ENCODE measurements around the gene RASGRF1. TPM values are rescaled to one million over a fixed set of nuclear protein-coding genes. Genes with fewer than 3 reads are reported as not detected.

RASGRF1 gene
- total RNA-seq, 1 donor from 2014 or later = 0.17 TPM

DNA sequence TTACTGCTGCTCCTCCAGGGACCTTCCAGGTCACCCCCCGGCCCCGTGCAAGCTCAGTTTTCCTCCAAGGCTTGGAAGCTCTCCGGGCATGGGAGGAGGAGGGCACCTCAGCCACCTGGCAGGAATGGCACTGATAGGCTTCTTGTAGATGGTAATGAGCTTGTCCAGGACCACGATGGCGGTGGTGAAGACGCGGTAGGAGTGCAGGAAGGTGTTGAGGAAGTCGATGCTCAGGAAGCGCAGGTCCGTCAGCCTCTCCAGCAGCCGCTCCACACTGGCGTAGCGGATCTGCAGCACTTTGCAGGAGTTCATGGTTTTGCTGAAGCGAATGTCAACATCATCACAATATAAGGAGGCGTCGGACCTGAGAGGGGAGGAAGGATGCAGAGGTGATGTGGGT is 84.5 kb downstream of the RASGRF1 start:
- no peaks in the 10 kb centered on the region for H3K9me3 Mint-ChIP-seq (ENCODE audit: low read depth)
- peaks cover 3% of the 10 kb centered on the region for H3K27me3 Mint-ChIP-seq
- no peak overlapping the region for H3K27ac Mint-ChIP-seq
- TF ChIP-seq, protein P1, sequence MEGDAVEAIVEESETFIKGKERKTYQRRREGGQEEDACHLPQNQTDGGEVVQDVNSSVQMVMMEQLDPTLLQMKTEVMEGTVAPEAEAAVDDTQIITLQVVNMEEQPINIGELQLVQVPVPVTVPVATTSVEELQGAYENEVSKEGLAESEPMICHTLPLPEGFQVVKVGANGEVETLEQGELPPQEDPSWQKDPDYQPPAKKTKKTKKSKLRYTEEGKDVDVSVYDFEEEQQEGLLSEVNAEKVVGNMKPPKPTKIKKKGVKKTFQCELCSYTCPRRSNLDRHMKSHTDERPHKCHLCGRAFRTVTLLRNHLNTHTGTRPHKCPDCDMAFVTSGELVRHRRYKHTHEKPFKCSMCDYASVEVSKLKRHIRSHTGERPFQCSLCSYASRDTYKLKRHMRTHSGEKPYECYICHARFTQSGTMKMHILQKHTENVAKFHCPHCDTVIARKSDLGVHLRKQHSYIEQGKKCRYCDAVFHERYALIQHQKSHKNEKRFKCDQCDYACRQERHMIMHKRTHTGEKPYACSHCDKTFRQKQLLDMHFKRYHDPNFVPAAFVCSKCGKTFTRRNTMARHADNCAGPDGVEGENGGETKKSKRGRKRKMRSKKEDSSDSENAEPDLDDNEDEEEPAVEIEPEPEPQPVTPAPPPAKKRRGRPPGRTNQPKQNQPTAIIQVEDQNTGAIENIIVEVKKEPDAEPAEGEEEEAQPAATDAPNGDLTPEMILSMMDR (IDR thresholded peaks at IDR 0.05; ENCODE audit: unreplicated experiment) = no peak
- no peaks in the 10 kb centered on the region for H3K36me3 Mint-ChIP-seq (ENCODE audit: insufficient read depth)
- no peaks in the 10 kb centered on the region for H3K4me1 Mint-ChIP-seq (ENCODE audit: low read depth)
- H3K4me3 Mint-ChIP-seq (ENCODE audit: low read depth) = no peak overlapping the region
- no peak for DNase-seq (ENCODE audit: low spot score, unreplicated experiment)

DNA sequence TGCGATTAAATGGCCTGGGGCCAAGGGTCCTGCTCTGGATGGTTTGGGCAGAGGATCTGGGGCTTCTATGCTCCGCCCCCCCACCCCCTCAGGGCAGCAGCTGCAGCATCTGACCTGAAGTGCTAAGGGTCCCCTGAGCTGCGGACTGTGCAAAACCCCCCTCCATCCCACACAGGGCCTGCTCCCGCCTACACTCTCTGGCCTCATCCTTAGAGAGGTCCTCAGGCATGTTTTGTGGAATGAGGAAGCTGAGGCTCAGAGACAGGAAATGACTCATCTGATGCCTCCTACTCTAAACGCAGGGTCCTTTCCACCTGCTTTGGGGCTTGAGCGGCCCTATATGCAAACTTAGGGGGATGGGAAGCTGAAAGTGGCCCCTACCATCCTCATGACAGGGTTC is 86.2 kb downstream of the RASGRF1 start:
- no peak for DNase-seq (ENCODE audit: low spot score, unreplicated experiment)
- Mint-ChIP-seq H3K4me1 (ENCODE audit: low read depth) (no peaks in the 10 kb centered on the region), H3K36me3 (ENCODE audit: insufficient read depth) (no peaks in the 10 kb centered on the region), H3K9me3 (ENCODE audit: low read depth) (no peaks in the 10 kb centered on the region), H3K4me3 (ENCODE audit: low read depth) (no peak overlapping the region), H3K27me3 (peaks cover 3% of the 10 kb centered on the region), H3K27ac (no peak overlapping the region)
- TF ChIP-seq, protein P1 (IDR thresholded peaks at IDR 0.05; ENCODE audit: unreplicated experiment) = no peak

DNA sequence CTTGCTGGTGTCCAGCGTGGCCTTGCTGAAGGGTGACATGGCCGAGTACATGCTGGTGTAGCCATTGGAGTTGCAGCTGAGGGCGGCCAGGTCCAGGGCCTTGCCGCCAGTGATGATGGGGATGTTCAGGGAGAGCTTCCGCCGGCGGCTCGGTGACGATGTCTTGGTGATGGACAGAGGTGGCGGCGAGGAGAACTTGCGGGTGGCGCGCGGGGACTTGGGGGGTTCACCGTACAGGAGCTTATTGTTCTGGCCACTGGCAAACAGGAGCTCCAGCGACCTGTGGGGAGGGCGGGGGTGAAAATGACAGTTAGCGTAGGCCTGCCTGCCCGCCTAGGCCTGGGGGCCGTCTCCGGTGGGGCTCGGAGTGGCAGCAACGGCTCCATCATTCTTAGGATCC is 86.7 kb downstream of the RASGRF1 start:
- Mint-ChIP-seq H3K4me1 (ENCODE audit: low read depth) (no peaks in the 10 kb centered on the region), H3K36me3 (ENCODE audit: insufficient read depth) (no peaks in the 10 kb centered on the region), H3K4me3 (ENCODE audit: low read depth) (no peak overlapping the region), H3K27me3 (peaks cover 5% of the 10 kb centered on the region), H3K9me3 (ENCODE audit: low read depth) (no peaks in the 10 kb centered on the region), H3K27ac (no peak overlapping the region)
- DNase-seq (ENCODE audit: low spot score, unreplicated experiment) = no peak
- TF ChIP-seq, protein P1 (IDR thresholded peaks at IDR 0.05; ENCODE audit: unreplicated experiment) = no peak

DNA sequence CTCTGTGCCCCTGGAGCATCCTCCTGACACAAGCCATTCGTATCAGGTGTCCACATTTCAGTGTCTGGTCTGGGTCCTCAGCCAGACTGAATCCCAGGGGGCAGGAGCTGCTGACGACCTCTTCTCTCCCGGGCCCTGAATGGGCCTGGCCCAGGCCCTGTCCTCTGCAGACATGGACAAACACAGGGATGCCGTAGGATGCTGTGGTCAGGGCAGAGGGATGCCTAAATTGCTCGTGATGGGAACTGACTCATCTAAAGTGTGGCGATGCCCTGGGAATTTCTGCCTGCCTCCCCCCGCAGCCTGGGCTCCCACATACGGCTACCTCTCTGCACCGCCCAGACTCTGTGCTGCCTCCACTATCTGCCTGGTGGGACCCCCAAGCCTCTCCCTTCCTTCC is 87.3 kb downstream of the RASGRF1 start:
- Mint-ChIP-seq H3K9me3 (ENCODE audit: low read depth) (no peaks in the 10 kb centered on the region), H3K36me3 (ENCODE audit: insufficient read depth) (no peaks in the 10 kb centered on the region), H3K4me1 (ENCODE audit: low read depth) (no peaks in the 10 kb centered on the region), H3K27me3 (peaks cover 6% of the 10 kb centered on the region), H3K27ac (no peak overlapping the region), H3K4me3 (ENCODE audit: low read depth) (no peak overlapping the region)
- TF ChIP-seq, protein P1 (IDR thresholded peaks at IDR 0.05; ENCODE audit: unreplicated experiment) = no peak
- no peak for DNase-seq (ENCODE audit: low spot score, unreplicated experiment)

DNA sequence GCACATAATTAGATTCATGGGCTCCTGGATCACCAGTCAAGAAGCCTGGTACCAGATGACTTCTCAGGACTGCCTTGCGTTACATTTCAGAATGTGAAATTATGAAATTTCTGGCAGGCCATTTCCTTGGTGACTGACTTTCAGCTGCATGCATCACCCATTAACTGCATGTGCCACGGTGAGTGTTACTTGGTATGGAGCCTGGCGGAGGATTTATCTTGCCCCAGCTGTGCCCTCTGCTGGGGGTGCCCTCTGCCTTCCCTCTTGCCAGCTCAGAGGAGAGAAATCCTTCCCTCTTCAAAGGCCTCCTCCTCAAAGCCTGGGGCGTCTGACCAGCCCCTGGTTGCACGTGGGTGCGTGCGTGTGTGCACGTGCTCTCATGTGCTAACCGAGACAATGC is 88.0 kb downstream of the RASGRF1 start:
- H3K27ac Mint-ChIP-seq = no peak overlapping the region
- H3K27me3 Mint-ChIP-seq = peaks cover 6% of the 10 kb centered on the region
- TF ChIP-seq, protein P1 (IDR thresholded peaks at IDR 0.05; ENCODE audit: unreplicated experiment) = no peak
- H3K9me3 Mint-ChIP-seq (ENCODE audit: low read depth) = no peaks in the 10 kb centered on the region
- no peaks in the 10 kb centered on the region for H3K4me1 Mint-ChIP-seq (ENCODE audit: low read depth)
- no peaks in the 10 kb centered on the region for H3K36me3 Mint-ChIP-seq (ENCODE audit: insufficient read depth)
- H3K4me3 Mint-ChIP-seq (ENCODE audit: low read depth) = no peak overlapping the region
- DNase-seq (ENCODE audit: low spot score, unreplicated experiment) = no peak

Measured in progenitor cell of endocrine pancreas (in vitro differentiated cells).